Measurements from ENCODE around the gene MAGI2. TPM values are rescaled to one million over a fixed set of nuclear protein-coding genes. Genes with fewer than 3 reads are reported as not detected.

MAGI2 gene
- total RNA-seq, 1 donor: 18.8 TPM

- Histone ChIP-seq H2AFZ (ENCODE audit: low read length) (no peak overlapping the region), H3K9me3 (ENCODE audit: low read depth, low read length) (no peaks in the 10 kb centered on the region), H3K27me3 (ENCODE audit: insufficient read depth, low read length) (no peaks in the 10 kb centered on the region), H4K20me1 (ENCODE audit: insufficient read depth, low read length) (no peaks in the 10 kb centered on the region), H3K36me3 (ENCODE audit: insufficient read depth, low read length) (no peaks in the 10 kb centered on the region), H3K4me2 (ENCODE audit: insufficient read depth, low read length) (peak overlapping the region; percentile 52), H3K79me2 (ENCODE audit: insufficient read depth, low read length) (no peaks in the 10 kb centered on the region), H3K4me1 (ENCODE audit: insufficient read depth, low read length) (peaks cover 18% of the 10 kb centered on the region), H3K27ac (ENCODE audit: low read depth, low read length) (no peak overlapping the region), H3K4me3 (ENCODE audit: insufficient read depth, low read length) (no peak overlapping the region)
- DNase-seq (ENCODE audit: insufficient read length, low spot score, missing footprints): peak; percentile 39
- no peak for TF ChIP-seq CTCF (IDR thresholded peaks at IDR 0.05; ENCODE audit: extremely low read depth, low read depth, low read length)
Observed at GRCh38 chr7:78702770-78703169, 750.7 kb downstream of the MAGI2 start.

GRCh38 chr7:78695826-78696225 is 757.6 kb downstream of the MAGI2 start:
- Histone ChIP-seq H3K27me3 (ENCODE audit: insufficient read depth, low read length) (no peaks in the 10 kb centered on the region), H3K27ac (ENCODE audit: low read depth, low read length) (no peak overlapping the region), H4K20me1 (ENCODE audit: insufficient read depth, low read length) (no peaks in the 10 kb centered on the region), H2AFZ (ENCODE audit: low read length) (no peak overlapping the region), H3K79me2 (ENCODE audit: insufficient read depth, low read length) (no peaks in the 10 kb centered on the region), H3K4me1 (ENCODE audit: insufficient read depth, low read length) (no peaks in the 10 kb centered on the region), H3K4me2 (ENCODE audit: insufficient read depth, low read length) (no peak overlapping the region), H3K4me3 (ENCODE audit: insufficient read depth, low read length) (no peak overlapping the region), H3K9me3 (ENCODE audit: low read depth, low read length) (no peaks in the 10 kb centered on the region), H3K36me3 (ENCODE audit: insufficient read depth, low read length) (no peaks in the 10 kb centered on the region)
- no peak for TF ChIP-seq CTCF (IDR thresholded peaks at IDR 0.05; ENCODE audit: extremely low read depth, low read depth, low read length)
- DNase-seq (ENCODE audit: insufficient read length, low spot score, missing footprints): no peak

- H3K79me2 ChIP-seq (ENCODE audit: insufficient read depth, low read length): no peaks in the 10 kb centered on the region
- H3K4me1 ChIP-seq (ENCODE audit: insufficient read depth, low read length): no peaks in the 10 kb centered on the region
- H3K27ac ChIP-seq (ENCODE audit: low read depth, low read length): no peak overlapping the region
- no peaks in the 10 kb centered on the region for H3K9me3 ChIP-seq (ENCODE audit: low read depth, low read length)
- no peak for DNase-seq (ENCODE audit: insufficient read length, low spot score, missing footprints)
- no peaks in the 10 kb centered on the region for H3K27me3 ChIP-seq (ENCODE audit: insufficient read depth, low read length)
- no peaks in the 10 kb centered on the region for H4K20me1 ChIP-seq (ENCODE audit: insufficient read depth, low read length)
- no peak overlapping the region for H3K4me3 ChIP-seq (ENCODE audit: insufficient read depth, low read length)
- no peaks in the 10 kb centered on the region for H3K36me3 ChIP-seq (ENCODE audit: insufficient read depth, low read length)
- no peak overlapping the region for H2AFZ ChIP-seq (ENCODE audit: low read length)
- TF ChIP-seq CTCF (IDR thresholded peaks at IDR 0.05; ENCODE audit: extremely low read depth, low read depth, low read length): no peak
- no peak overlapping the region for H3K4me2 ChIP-seq (ENCODE audit: insufficient read depth, low read length)
Observed at GRCh38 chr7:78691584-78691983, 761.9 kb downstream of the MAGI2 start.

- Histone ChIP-seq H3K4me3 (ENCODE audit: insufficient read depth, low read length) (no peak overlapping the region), H4K20me1 (ENCODE audit: insufficient read depth, low read length) (no peaks in the 10 kb centered on the region), H3K36me3 (ENCODE audit: insufficient read depth, low read length) (no peaks in the 10 kb centered on the region), H3K27ac (ENCODE audit: low read depth, low read length) (no peak overlapping the region), H3K79me2 (ENCODE audit: insufficient read depth, low read length) (no peaks in the 10 kb centered on the region), H2AFZ (ENCODE audit: low read length) (no peak overlapping the region), H3K9me3 (ENCODE audit: low read depth, low read length) (no peaks in the 10 kb centered on the region), H3K4me2 (ENCODE audit: insufficient read depth, low read length) (no peak overlapping the region), H3K27me3 (ENCODE audit: insufficient read depth, low read length) (no peaks in the 10 kb centered on the region), H3K4me1 (ENCODE audit: insufficient read depth, low read length) (no peaks in the 10 kb centered on the region)
- no peak for DNase-seq (ENCODE audit: insufficient read length, low spot score, missing footprints)
- no peak for TF ChIP-seq CTCF (IDR thresholded peaks at IDR 0.05; ENCODE audit: extremely low read depth, low read depth, low read length)
Observed at GRCh38 chr7:78690174-78690573, 763.3 kb downstream of the MAGI2 start.

Data from osteoblast (primary cell).